ENCODE measurements around the gene GPRASP3. TPM values are rescaled to one million over a fixed set of nuclear protein-coding genes. Genes with fewer than 3 reads are reported as not detected.
"Not testable (repeated sequence)": the region's sequence is repeated elsewhere in the genome, so short reads cannot be mapped to it uniquely, and the experiment has no call there.

Gene GPRASP3
- total RNA-seq, 2 donors from 2014 or later: 4.4 to 5.9 TPM

DNA sequence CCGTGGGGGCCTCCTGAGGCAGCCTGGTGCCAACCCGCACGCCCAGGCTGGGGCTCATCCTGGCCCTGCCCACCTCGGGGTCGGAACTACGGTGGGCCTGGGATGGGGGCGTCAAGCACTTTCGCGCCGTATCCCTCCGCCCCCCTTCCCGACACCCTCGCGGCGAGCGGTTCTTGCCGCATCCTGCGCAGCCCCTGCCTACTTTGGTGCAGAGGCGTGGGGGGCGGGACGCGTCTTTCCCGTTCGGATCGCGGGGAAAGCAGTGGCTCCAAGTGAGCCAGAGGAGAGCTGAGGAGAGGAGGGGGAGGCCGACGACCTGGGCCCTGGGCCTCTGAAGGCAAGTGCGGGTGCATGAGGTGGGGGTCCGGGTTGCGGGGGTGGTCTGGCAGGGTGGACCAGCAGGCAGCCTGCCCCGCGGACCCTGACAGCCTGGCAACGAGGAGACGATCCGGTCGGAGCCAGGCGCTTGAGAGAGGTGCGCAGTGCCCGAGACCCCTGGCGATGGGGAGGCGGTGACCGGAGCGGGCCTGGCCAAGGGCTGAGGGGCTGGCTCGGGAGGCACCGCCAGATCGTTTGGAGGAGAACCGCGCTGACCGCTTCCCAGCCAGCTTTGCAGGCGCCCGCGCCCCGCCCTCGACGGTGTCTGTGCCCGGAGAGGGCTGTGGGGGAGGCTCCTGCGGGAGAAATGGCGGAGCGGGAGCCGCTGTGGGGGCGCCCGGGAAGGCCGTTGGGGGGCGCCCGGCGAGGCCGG is 8.2 kb upstream of the GPRASP3 start, which contains the start of gene GPRASP2:
Gene GPRASP2, plus strand, starts transcription at position 233 of the 751 bp plus-strand sequence. CDS start 2,422 bp downstream, outside the sequence.
- Histone ChIP-seq H3K9me3 (no peaks in the 10 kb centered on the region), H3K4me3 (peak within 1 kb of the TSS; percentile 49 to 55), H3K36me3 (no peaks in the 10 kb centered on the region), H3K27ac (peak within 1 kb of the TSS; percentile 88 to 90), H3K27me3 (replicated peaks; ENCODE audit: insufficient read depth) (no peaks in the 10 kb centered on the region), H3K4me1 (replicated peaks) (no peaks in the 10 kb centered on the region)
- DNase-seq (ENCODE audit: low spot score): peak; percentile 12
- TF ChIP-seq POLR2AphosphoS5 (IDR thresholded peaks at IDR 0.05): no peak
- TF ChIP-seq, protein P1, sequence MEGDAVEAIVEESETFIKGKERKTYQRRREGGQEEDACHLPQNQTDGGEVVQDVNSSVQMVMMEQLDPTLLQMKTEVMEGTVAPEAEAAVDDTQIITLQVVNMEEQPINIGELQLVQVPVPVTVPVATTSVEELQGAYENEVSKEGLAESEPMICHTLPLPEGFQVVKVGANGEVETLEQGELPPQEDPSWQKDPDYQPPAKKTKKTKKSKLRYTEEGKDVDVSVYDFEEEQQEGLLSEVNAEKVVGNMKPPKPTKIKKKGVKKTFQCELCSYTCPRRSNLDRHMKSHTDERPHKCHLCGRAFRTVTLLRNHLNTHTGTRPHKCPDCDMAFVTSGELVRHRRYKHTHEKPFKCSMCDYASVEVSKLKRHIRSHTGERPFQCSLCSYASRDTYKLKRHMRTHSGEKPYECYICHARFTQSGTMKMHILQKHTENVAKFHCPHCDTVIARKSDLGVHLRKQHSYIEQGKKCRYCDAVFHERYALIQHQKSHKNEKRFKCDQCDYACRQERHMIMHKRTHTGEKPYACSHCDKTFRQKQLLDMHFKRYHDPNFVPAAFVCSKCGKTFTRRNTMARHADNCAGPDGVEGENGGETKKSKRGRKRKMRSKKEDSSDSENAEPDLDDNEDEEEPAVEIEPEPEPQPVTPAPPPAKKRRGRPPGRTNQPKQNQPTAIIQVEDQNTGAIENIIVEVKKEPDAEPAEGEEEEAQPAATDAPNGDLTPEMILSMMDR (IDR thresholded peaks at IDR 0.05): no peak
- TF ChIP-seq POLR2A (IDR thresholded peaks at IDR 0.05): no peak
- intact Hi-C loops (cut with DNase I): loop anchor here (2.0 kb wide), 1 partner anchor 62 kb away; the partner anchor contains the start of gene GPRASP1
- WGBS: under 1% methylated on average over 52 of the region's 68 CpGs

DNA sequence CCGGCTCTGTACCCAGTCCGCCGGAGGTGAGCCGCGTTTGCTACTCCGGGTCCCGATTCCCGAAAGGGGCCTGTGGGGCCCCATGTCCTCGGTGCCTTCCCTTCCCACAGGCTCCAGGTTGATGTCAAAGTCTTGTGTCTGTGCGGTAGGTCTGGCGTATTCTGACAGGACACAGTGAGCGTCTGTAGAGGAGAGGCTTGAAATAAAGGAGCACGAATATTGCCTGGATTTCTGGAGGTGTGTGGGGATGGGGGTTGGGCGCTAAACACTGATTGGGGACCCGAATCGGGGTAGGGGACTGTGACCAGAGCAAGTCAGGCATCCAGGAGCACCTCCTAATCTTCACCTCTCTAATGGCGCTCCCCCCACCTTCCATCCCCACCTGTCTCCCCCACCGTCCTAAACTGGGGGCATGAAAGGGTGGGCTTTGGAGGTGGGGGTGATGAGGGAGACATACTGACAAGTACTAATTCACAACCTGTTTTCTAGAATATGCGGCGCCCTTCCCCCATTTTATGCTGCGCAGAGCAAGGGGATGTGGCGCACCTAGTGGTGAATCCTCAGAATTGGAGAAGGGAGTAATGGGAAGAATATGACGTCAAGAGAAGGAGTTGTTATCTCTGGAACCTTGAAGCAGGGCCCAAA is 7.4 kb upstream of the GPRASP3 start:
- 0% methylated on average over 6 of the region's 23 CpGs for WGBS
- DNase-seq (ENCODE audit: low spot score): peak; percentile 60
- Histone ChIP-seq H3K36me3 (no peaks in the 10 kb centered on the region), H3K9me3 (no peaks in the 10 kb centered on the region), H3K27ac (peak overlapping the region; percentile 88 to 90), H3K4me3 (peak overlapping the region; percentile 49 to 55), H3K4me1 (replicated peaks) (no peaks in the 10 kb centered on the region), H3K27me3 (replicated peaks; ENCODE audit: insufficient read depth) (no peaks in the 10 kb centered on the region)
- intact Hi-C loops (cut with DNase I): loop anchor here (2.0 kb wide), 1 partner anchor 62 kb away; the partner anchor contains the start of gene GPRASP1
- TF ChIP-seq, protein P1 (IDR thresholded peaks at IDR 0.05): peak; percentile 42 to 76 (median 57)
- TF ChIP-seq POLR2A (IDR thresholded peaks at IDR 0.05) (no peak), POLR2AphosphoS5 (IDR thresholded peaks at IDR 0.05) (peak; percentile 78)

DNA sequence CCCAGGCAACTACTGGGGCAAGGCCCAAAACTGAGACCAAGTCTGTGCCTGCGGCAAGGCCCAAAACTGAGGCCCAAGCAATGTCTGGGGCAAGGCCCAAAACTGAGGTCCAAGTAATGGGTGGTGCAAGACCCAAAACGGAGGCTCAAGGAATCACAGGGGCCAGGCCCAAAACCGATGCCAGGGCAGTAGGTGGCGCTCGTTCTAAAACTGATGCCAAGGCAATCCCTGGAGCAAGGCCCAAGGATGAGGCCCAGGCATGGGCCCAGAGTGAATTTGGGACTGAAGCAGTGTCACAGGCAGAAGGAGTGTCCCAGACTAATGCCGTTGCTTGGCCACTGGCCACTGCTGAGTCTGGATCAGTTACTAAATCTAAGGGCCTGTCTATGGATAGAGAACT is 5.5 kb upstream of the GPRASP3 start:
- no peak overlapping the region for H3K4me3 ChIP-seq
- TF ChIP-seq POLR2AphosphoS5 (IDR thresholded peaks at IDR 0.05) (no peak), POLR2A (IDR thresholded peaks at IDR 0.05) (no peak)
- TF ChIP-seq, protein P1 (IDR thresholded peaks at IDR 0.05): no peak
- no peaks in the 10 kb centered on the region for H3K36me3 ChIP-seq
- WGBS: 83% methylated on average over 6 of the region's 6 CpGs
- DNase-seq (ENCODE audit: low spot score): no peak
- H3K9me3 ChIP-seq: no peaks in the 10 kb centered on the region
- no peak overlapping the region for H3K27ac ChIP-seq
- no peaks in the 10 kb centered on the region for H3K4me1 ChIP-seq (replicated peaks)
- intact Hi-C loops (cut with DNase I): no loop called here
- H3K27me3 ChIP-seq (replicated peaks; ENCODE audit: insufficient read depth): no peaks in the 10 kb centered on the region

DNA sequence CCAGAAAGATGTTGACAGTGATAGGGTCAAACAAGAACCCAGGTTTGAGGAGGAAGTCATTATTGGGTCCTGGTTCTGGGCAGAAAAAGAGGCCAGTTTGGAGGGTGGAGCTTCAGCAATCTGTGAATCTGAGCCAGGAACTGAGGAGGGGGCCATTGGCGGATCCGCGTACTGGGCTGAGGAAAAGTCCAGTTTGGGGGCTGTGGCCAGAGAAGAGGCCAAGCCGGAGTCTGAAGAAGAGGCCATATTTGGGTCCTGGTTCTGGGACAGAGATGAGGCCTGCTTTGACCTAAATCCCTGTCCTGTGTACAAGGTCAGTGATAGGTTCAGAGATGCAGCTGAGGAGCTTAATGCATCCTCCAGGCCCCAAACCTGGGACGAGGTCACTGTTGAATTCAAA is 4.6 kb upstream of the GPRASP3 start:
- no peak for DNase-seq (ENCODE audit: low spot score)
- H3K4me1 ChIP-seq (replicated peaks): no peaks in the 10 kb centered on the region
- H3K27ac ChIP-seq: no peak overlapping the region
- no peaks in the 10 kb centered on the region for H3K9me3 ChIP-seq
- no peaks in the 10 kb centered on the region for H3K27me3 ChIP-seq (replicated peaks; ENCODE audit: insufficient read depth)
- intact Hi-C loops (cut with DNase I): no loop called here
- H3K36me3 ChIP-seq: no peaks in the 10 kb centered on the region
- no peak overlapping the region for H3K4me3 ChIP-seq
- TF ChIP-seq POLR2A (IDR thresholded peaks at IDR 0.05) (no peak), POLR2AphosphoS5 (IDR thresholded peaks at IDR 0.05) (no peak)
- TF ChIP-seq, protein P1 (IDR thresholded peaks at IDR 0.05): no peak
- WGBS: 91% methylated on average over 4 of the region's 5 CpGs

DNA sequence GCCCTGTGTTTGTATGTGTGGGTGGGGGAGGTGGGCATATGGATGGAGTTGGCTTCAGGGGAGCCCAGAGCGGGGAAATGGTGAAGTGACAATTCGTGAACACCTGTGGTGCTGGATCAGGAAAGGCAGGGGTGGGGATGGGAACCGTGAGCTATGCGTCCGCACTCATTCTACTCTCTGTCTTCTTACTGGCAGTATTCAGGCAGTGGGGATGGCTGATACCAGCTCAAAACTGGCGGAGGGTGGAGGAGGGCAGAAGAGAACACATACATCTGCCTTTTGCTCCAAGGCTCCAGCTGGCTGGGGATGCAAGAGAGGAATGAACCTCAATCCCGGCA is 595 bp downstream of the GPRASP3 start:
- 15% methylated on average over 7 of the region's 7 CpGs for WGBS
- H3K36me3 ChIP-seq; H3K27me3 ChIP-seq (replicated peaks; ENCODE audit: insufficient read depth); DNase-seq (ENCODE audit: low spot score); H3K9me3 ChIP-seq; intact Hi-C loops (cut with DNase I); H3K27ac ChIP-seq; H3K4me1 ChIP-seq (replicated peaks): not testable (repeated sequence)
- H3K4me3 ChIP-seq: peak overlapping the region; percentile 26 to 29
